ENCODE measurements around the gene TMEM132A.

The TMEM132A gene

GRCh38 chr11:60918251-60918938, 5.9 kb upstream of the TMEM132A start:
- CTCF ChIA-PET = interaction anchor here (1.0 to 2.9 kb wide), 5 partner anchors 13 to 270 kb away, joined by 3 to 19 read pairs (median 4); no protein-coding TSS in a partner anchor
- DNase-seq (ENCODE audit: low read depth, low spot score) = no peak
- H3K4me3 ChIP-seq (ENCODE audit: low read depth, low read length) = no peak overlapping the region
- POLR2A ChIA-PET = no interaction called here
- no peak for TF ChIP-seq CTCF (IDR thresholded peaks at IDR 0.05; ENCODE audit: insufficient read depth, low read length, missing control alignments)

- CTCF ChIA-PET = interaction anchor here (1.0 to 2.9 kb wide), 5 partner anchors 12 to 269 kb away, joined by 3 to 19 read pairs (median 4); no protein-coding TSS in a partner anchor
- POLR2A ChIA-PET = no interaction called here
- DNase-seq (ENCODE audit: low read depth, low spot score) = no peak
- TF ChIP-seq CTCF (IDR thresholded peaks at IDR 0.05; ENCODE audit: insufficient read depth, low read length, missing control alignments) = no peak
- H3K4me3 ChIP-seq (ENCODE audit: low read depth, low read length) = no peak overlapping the region
These were observed 5.4 kb upstream of the TMEM132A start for GRCh38 chr11:60918939-60919265.

GRCh38 chr11:60919320-60919719, 4.9 kb upstream of the TMEM132A start:
- POLR2A ChIA-PET = no interaction called here
- CTCF ChIA-PET = interaction anchor here (1.0 to 2.9 kb wide), 4 partner anchors 12 to 268 kb away, joined by 3 to 19 read pairs (median 4); no protein-coding TSS in a partner anchor
- H3K4me3 ChIP-seq (ENCODE audit: low read depth, low read length) = no peak overlapping the region
- TF ChIP-seq CTCF (IDR thresholded peaks at IDR 0.05; ENCODE audit: insufficient read depth, low read length, missing control alignments) = no peak
- no peak for DNase-seq (ENCODE audit: low read depth, low spot score)

- TF ChIP-seq CTCF (IDR thresholded peaks at IDR 0.05; ENCODE audit: insufficient read depth, low read length, missing control alignments) = no peak
- POLR2A ChIA-PET = no interaction called here
- H3K4me3 ChIP-seq (ENCODE audit: low read depth, low read length) = no peak overlapping the region
- CTCF ChIA-PET = interaction anchor here (1.4 to 1.8 kb wide), 2 partner anchors 16 to 21 kb away, joined by 3 to 5 read pairs; no protein-coding TSS in a partner anchor
- DNase-seq (ENCODE audit: low read depth, low spot score) = no peak
These were observed 4.3 kb upstream of the TMEM132A start for GRCh38 chr11:60919956-60920355.

GRCh38 chr11:60921259-60921658, 3.0 kb upstream of the TMEM132A start:
- ChIA-PET CTCF (interaction anchor here (0.8 to 1.8 kb wide), 3 partner anchors 15 to 90 kb away, joined by 3 to 5 read pairs (median 4); partner anchors contain the start of gene PRPF19), POLR2A (no interaction called here)
- no peak for TF ChIP-seq CTCF (IDR thresholded peaks at IDR 0.05; ENCODE audit: insufficient read depth, low read length, missing control alignments)
- no peak for DNase-seq (ENCODE audit: low read depth, low spot score)
- H3K4me3 ChIP-seq (ENCODE audit: low read depth, low read length) = no peak overlapping the region

GRCh38 chr11:60921777-60922335, 2.4 kb upstream of the TMEM132A start:
- DNase-seq (ENCODE audit: low read depth, low spot score) = no peak
- H3K4me3 ChIP-seq (ENCODE audit: low read depth, low read length) = no peak overlapping the region
- no peak for TF ChIP-seq CTCF (IDR thresholded peaks at IDR 0.05; ENCODE audit: insufficient read depth, low read length, missing control alignments)
- CTCF ChIA-PET = interaction anchor here (0.8 to 1.8 kb wide), 3 partner anchors 16 to 91 kb away, joined by 3 to 5 read pairs (median 4); partner anchors contain the start of gene PRPF19
- POLR2A ChIA-PET = no interaction called here
